ENCODE data around the gene PTPRN2.

DNA sequence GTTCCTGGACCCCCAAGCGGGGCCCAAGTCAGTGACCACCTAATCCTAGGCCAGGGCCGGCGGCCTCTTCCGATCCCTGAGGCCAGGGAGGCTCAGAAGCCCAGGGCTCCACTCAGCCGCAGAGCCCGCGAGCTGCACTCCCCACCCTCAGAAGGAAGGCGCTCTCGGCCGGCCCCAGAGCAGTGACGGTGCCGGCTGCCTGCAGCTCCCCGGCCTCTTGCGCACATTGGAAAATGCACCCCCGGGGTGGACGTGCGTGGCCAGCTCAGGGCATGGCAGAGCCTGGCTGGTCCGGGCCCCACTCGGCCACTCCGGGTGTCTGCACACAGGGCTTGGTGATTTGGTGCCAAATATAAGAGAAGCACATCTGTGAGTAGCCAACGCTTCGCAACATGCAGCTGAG lies 269.1 kb downstream of the PTPRN2 start:
- no peak for TF ChIP-seq ZNF274 (IDR thresholded peaks at IDR 0.05; ENCODE audit: low read depth, low read length)
- TF ChIP-seq, protein P1, sequence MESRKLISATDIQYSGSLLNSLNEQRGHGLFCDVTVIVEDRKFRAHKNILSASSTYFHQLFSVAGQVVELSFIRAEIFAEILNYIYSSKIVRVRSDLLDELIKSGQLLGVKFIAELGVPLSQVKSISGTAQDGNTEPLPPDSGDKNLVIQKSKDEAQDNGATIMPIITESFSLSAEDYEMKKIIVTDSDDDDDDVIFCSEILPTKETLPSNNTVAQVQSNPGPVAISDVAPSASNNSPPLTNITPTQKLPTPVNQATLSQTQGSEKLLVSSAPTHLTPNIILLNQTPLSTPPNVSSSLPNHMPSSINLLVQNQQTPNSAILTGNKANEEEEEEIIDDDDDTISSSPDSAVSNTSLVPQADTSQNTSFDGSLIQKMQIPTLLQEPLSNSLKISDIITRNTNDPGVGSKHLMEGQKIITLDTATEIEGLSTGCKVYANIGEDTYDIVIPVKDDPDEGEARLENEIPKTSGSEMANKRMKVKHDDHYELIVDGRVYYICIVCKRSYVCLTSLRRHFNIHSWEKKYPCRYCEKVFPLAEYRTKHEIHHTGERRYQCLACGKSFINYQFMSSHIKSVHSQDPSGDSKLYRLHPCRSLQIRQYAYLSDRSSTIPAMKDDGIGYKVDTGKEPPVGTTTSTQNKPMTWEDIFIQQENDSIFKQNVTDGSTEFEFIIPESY (IDR thresholded peaks at IDR 0.05; ENCODE audit: extremely low read depth, insufficient replicate concordance, low read length) = no peak
- TF ChIP-seq SRF (IDR thresholded peaks at IDR 0.05; ENCODE audit: low read depth) = no peak
- no peak for TF ChIP-seq EZH2 (IDR thresholded peaks at IDR 0.05)
- no peak for TF ChIP-seq POLR2A (IDR thresholded peaks at IDR 0.05; ENCODE audit: borderline replicate concordance, extremely low read depth, insufficient read depth, insufficient read length)
- TF ChIP-seq, protein P2, sequence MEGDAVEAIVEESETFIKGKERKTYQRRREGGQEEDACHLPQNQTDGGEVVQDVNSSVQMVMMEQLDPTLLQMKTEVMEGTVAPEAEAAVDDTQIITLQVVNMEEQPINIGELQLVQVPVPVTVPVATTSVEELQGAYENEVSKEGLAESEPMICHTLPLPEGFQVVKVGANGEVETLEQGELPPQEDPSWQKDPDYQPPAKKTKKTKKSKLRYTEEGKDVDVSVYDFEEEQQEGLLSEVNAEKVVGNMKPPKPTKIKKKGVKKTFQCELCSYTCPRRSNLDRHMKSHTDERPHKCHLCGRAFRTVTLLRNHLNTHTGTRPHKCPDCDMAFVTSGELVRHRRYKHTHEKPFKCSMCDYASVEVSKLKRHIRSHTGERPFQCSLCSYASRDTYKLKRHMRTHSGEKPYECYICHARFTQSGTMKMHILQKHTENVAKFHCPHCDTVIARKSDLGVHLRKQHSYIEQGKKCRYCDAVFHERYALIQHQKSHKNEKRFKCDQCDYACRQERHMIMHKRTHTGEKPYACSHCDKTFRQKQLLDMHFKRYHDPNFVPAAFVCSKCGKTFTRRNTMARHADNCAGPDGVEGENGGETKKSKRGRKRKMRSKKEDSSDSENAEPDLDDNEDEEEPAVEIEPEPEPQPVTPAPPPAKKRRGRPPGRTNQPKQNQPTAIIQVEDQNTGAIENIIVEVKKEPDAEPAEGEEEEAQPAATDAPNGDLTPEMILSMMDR (IDR thresholded peaks at IDR 0.05 in 2 of 3, conservative IDR thresholded peaks at IDR 0.05 in 1 of 3; ENCODE audit: borderline replicate concordance in 1 of 3, insufficient read depth in 1 of 3, low read depth in 2 of 3, low read length in 2 of 3) = no peak
- TF ChIP-seq, protein P3, sequence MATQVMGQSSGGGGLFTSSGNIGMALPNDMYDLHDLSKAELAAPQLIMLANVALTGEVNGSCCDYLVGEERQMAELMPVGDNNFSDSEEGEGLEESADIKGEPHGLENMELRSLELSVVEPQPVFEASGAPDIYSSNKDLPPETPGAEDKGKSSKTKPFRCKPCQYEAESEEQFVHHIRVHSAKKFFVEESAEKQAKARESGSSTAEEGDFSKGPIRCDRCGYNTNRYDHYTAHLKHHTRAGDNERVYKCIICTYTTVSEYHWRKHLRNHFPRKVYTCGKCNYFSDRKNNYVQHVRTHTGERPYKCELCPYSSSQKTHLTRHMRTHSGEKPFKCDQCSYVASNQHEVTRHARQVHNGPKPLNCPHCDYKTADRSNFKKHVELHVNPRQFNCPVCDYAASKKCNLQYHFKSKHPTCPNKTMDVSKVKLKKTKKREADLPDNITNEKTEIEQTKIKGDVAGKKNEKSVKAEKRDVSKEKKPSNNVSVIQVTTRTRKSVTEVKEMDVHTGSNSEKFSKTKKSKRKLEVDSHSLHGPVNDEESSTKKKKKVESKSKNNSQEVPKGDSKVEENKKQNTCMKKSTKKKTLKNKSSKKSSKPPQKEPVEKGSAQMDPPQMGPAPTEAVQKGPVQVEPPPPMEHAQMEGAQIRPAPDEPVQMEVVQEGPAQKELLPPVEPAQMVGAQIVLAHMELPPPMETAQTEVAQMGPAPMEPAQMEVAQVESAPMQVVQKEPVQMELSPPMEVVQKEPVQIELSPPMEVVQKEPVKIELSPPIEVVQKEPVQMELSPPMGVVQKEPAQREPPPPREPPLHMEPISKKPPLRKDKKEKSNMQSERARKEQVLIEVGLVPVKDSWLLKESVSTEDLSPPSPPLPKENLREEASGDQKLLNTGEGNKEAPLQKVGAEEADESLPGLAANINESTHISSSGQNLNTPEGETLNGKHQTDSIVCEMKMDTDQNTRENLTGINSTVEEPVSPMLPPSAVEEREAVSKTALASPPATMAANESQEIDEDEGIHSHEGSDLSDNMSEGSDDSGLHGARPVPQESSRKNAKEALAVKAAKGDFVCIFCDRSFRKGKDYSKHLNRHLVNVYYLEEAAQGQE (IDR thresholded peaks at IDR 0.05; ENCODE audit: low read depth) = no peak
- no peak for TF ChIP-seq POLR2AphosphoS5 (IDR thresholded peaks at IDR 0.05; ENCODE audit: low read depth, low read length)
- TF ChIP-seq, protein P4, sequence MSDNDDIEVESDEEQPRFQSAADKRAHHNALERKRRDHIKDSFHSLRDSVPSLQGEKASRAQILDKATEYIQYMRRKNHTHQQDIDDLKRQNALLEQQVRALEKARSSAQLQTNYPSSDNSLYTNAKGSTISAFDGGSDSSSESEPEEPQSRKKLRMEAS (IDR thresholded peaks at IDR 0.05) = no peak
- no peak for TF ChIP-seq JUND (IDR thresholded peaks at IDR 0.05)
